Thyroid gland (tissue), 4 donors: ENCODE data around the gene MOCS2.

Experiments
- CTCF ChIP-seq, 6 experiments: fragments of 200-600 bp in 3 of 6; fragments of 450-650 bp in 3 of 6; sonication (generic) in 3 of 6; IDR thresholded peaks; one replicate each; pipeline ENCODE4 v1.5.1; 2016 to 2019; ENCODE audit warnings: antibody characterized with exemption in 6 of 6, mild to moderate bottlenecking in 2 of 6, inconsistent platforms in 1 of 6, moderate library complexity in 1 of 6
- POLR2A ChIP-seq, 2 donors: fragments of 450-650 bp; IDR thresholded peaks; one replicate each; pipeline ENCODE4 v1.6.1; 2017; ENCODE audit warnings: antibody characterized with exemption in 2 of 2, mild to moderate bottlenecking in 2 of 2, moderate library complexity in 1 of 2

- TF ChIP-seq CTCF (IDR thresholded peaks at IDR 0.05) (no peak), POLR2A (IDR thresholded peaks at IDR 0.05) (no peak)
Measured at GRCh38 chr5:53063791-53064190, 45.8 kb downstream of the MOCS2 start.
